ENCODE results near the gene SNAP29.
"Not testable (repeated sequence)": the region's sequence is repeated elsewhere in the genome, so short reads cannot be mapped to it uniquely, and the experiment has no call there.

The SNAP29 gene

DNA sequence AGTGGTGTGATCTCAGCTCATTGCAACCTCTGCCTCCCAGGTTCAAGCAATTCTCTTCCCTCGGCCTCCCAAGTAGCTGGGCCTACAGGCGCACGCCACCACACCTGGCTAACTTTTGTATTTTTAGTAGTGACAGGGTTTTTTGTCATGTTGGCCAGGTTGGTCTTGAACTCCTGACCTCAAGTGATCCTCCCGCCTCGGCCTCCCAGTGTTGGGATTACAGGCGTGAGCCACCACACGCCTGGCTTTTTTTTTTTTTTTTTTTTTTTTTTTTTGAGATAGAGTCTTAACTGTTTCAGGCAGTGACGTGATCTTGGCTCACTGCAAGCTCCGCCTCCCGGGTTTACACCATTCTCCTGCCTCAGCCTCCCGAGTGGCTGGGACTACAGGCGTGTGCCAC, 71.6 kb downstream of the SNAP29 start:
- not testable (repeated sequence) for H3K27ac ChIP-seq (replicated peaks; ENCODE audit: low read length); H3K14ac ChIP-seq (ENCODE audit: low read length); DNase-seq (ENCODE audit: low spot score); H2BK12ac ChIP-seq (ENCODE audit: low read length); H3K4me3 ChIP-seq (ENCODE audit: low read length in 2 of 2); H2AFZ ChIP-seq (ENCODE audit: low read length); H3K4me1 ChIP-seq (ENCODE audit: control insufficient read depth in 2 of 2, insufficient read depth in 1 of 2, low read depth in 1 of 2, low read length in 2 of 2); H3K27me3 ChIP-seq (ENCODE audit: control insufficient read depth in 3 of 3, insufficient read depth in 3 of 3, low read depth in 1 of 3, low read length in 3 of 3); H3K4me2 ChIP-seq (ENCODE audit: insufficient read depth, low read length, poor library complexity, severe bottlenecking); H3K9me3 ChIP-seq (replicated peaks in 1 of 2; ENCODE audit: control insufficient read depth in 2 of 2, insufficient read depth in 1 of 2, low read depth in 1 of 2, low read length in 2 of 2); H2BK15ac ChIP-seq (ENCODE audit: low read length); H2BK120ac ChIP-seq (ENCODE audit: low read depth, low read length); H3K79me1 ChIP-seq (ENCODE audit: low read depth, low read length); H3K4ac ChIP-seq (ENCODE audit: low read length); H3K18ac ChIP-seq (ENCODE audit: low read length); H3K23ac ChIP-seq (ENCODE audit: low read depth, low read length, poor library complexity); H3K9ac ChIP-seq (ENCODE audit: low read depth, low read length, poor library complexity); H4K8ac ChIP-seq (ENCODE audit: low read depth, low read length); H2BK5ac ChIP-seq (ENCODE audit: low read length); H2AK5ac ChIP-seq (ENCODE audit: low read depth, low read length); H4K91ac ChIP-seq (ENCODE audit: low read depth, low read length, poor library complexity)
- no CpG with 5 or more reads among the region's 12 CpGs for WGBS, 2 donors (ENCODE audit: extremely low coverage in 2 of 2, insufficient read length in 2 of 2, insufficient replicate concordance in 1 of 2)
- H3K36me3 ChIP-seq (replicated peaks in 1 of 2; ENCODE audit: control insufficient read depth in 2 of 2, insufficient read depth in 2 of 2, low read length in 2 of 2), result peaks cover 9 to 66% of the 10 kb centered on the region in 2 donors

DNA sequence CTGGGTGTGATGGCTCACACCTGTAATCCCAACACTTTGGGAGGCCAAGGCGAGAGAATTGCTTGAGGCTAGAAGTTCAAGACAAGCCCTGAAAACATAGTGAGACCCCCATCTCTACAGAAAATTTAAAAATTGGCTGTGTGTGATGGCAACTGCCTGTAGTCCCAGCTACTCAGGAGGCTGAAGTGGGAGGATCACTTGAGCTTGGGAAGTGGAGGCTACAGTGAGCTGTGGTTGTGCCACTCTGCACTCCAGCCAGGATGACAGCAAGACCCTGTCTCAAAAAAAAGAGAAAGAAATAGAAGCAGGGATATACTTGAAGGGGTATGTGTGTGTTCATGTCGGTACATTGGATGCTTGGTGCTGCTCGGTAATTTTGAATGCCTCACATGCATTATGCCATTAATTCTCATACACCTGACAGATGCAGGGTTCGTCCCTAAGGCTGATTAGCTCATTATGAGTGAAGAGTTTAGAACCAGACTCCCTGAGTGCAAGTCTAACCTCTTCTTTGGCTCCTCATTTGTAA, 72.4 kb downstream of the SNAP29 start:
- Histone ChIP-seq H4K8ac (ENCODE audit: low read depth, low read length) (no peak overlapping the region), H3K4ac (ENCODE audit: low read length) (no peak overlapping the region), H3K27ac (replicated peaks; ENCODE audit: low read length) (no peak overlapping the region), H2BK15ac (ENCODE audit: low read length) (no peak overlapping the region), H3K23ac (ENCODE audit: low read depth, low read length, poor library complexity) (no peak overlapping the region), H3K9me3 (replicated peaks in 1 of 2; ENCODE audit: control insufficient read depth in 2 of 2, insufficient read depth in 1 of 2, low read depth in 1 of 2, low read length in 2 of 2) (peaks cover 0 to 8% of the 10 kb centered on the region in 2 donors), H2BK12ac (ENCODE audit: low read length) (no peak overlapping the region), H2BK5ac (ENCODE audit: low read length) (no peak overlapping the region), H3K4me3 (ENCODE audit: low read length in 2 of 2) (no peak overlapping the region), H3K4me2 (ENCODE audit: insufficient read depth, low read length, poor library complexity, severe bottlenecking) (no peak overlapping the region), H4K91ac (ENCODE audit: low read depth, low read length, poor library complexity) (no peak overlapping the region), H3K27me3 (ENCODE audit: control insufficient read depth in 3 of 3, insufficient read depth in 3 of 3, low read depth in 1 of 3, low read length in 3 of 3) (no peaks in the 10 kb centered on the region), H3K4me1 (ENCODE audit: control insufficient read depth in 2 of 2, insufficient read depth in 1 of 2, low read depth in 1 of 2, low read length in 2 of 2) (peaks cover 0 to 5% of the 10 kb centered on the region in 2 donors), H3K36me3 (replicated peaks in 1 of 2; ENCODE audit: control insufficient read depth in 2 of 2, insufficient read depth in 2 of 2, low read length in 2 of 2) (peaks cover 12 to 67% of the 10 kb centered on the region in 2 donors), H3K9ac (ENCODE audit: low read depth, low read length, poor library complexity) (no peak overlapping the region), H2BK120ac (ENCODE audit: low read depth, low read length) (no peak overlapping the region), H3K14ac (ENCODE audit: low read length) (no peak overlapping the region), H2AK5ac (ENCODE audit: low read depth, low read length) (no peak overlapping the region), H3K79me1 (ENCODE audit: low read depth, low read length) (peaks cover 8% of the 10 kb centered on the region), H2AFZ (ENCODE audit: low read length) (no peak overlapping the region), H3K18ac (ENCODE audit: low read length) (no peak overlapping the region)
- DNase-seq (ENCODE audit: low spot score), result no peak
- WGBS, 2 donors (ENCODE audit: extremely low coverage in 2 of 2, insufficient read length in 2 of 2, insufficient replicate concordance in 1 of 2), result no CpG with 5 or more reads among the region's 4 CpGs

DNA sequence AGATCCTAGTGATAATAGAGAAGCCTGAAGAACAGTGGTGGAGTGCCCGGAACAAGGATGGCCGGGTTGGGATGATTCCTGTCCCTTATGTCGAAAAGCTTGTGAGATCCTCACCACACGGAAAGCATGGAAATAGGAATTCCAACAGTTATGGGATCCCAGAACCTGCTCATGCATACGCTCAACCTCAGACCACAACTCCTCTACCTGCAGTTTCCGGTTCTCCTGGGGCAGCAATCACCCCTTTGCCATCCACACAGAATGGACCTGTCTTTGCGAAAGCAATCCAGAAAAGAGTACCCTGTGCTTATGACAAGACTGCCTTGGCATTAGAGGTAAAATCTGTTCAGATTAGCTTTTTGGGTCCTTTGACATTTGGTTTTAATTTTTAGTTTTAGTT, 75.1 kb downstream of the SNAP29 start:
- H3K79me1 ChIP-seq (ENCODE audit: low read depth, low read length), result peaks cover 8% of the 10 kb centered on the region
- no peak overlapping the region for H2BK12ac ChIP-seq (ENCODE audit: low read length)
- H3K9ac ChIP-seq (ENCODE audit: low read depth, low read length, poor library complexity), result no peak overlapping the region
- H2AFZ ChIP-seq (ENCODE audit: low read length), result no peak overlapping the region
- H3K27me3 ChIP-seq (ENCODE audit: control insufficient read depth in 3 of 3, insufficient read depth in 3 of 3, low read depth in 1 of 3, low read length in 3 of 3), result no peaks in the 10 kb centered on the region
- H2BK120ac ChIP-seq (ENCODE audit: low read depth, low read length), result no peak overlapping the region
- H3K9me3 ChIP-seq (replicated peaks in 1 of 2; ENCODE audit: control insufficient read depth in 2 of 2, insufficient read depth in 1 of 2, low read depth in 1 of 2, low read length in 2 of 2), result no peaks in the 10 kb centered on the region
- H3K14ac ChIP-seq (ENCODE audit: low read length), result no peak overlapping the region
- peaks cover 26 to 80% of the 10 kb centered on the region in 2 donors for H3K36me3 ChIP-seq (replicated peaks in 1 of 2; ENCODE audit: control insufficient read depth in 2 of 2, insufficient read depth in 2 of 2, low read length in 2 of 2)
- no peak overlapping the region for H3K4me3 ChIP-seq (ENCODE audit: low read length in 2 of 2)
- no CpG with 5 or more reads among the region's 7 CpGs for WGBS, 2 donors (ENCODE audit: extremely low coverage in 2 of 2, insufficient read length in 2 of 2, insufficient replicate concordance in 1 of 2)
- H3K4me2 ChIP-seq (ENCODE audit: insufficient read depth, low read length, poor library complexity, severe bottlenecking), result no peak overlapping the region
- H3K4me1 ChIP-seq (ENCODE audit: control insufficient read depth in 2 of 2, insufficient read depth in 1 of 2, low read depth in 1 of 2, low read length in 2 of 2), result peaks cover 0 to 2% of the 10 kb centered on the region in 2 donors
- no peak overlapping the region for H3K23ac ChIP-seq (ENCODE audit: low read depth, low read length, poor library complexity)
- no peak overlapping the region for H3K18ac ChIP-seq (ENCODE audit: low read length)
- H2BK5ac ChIP-seq (ENCODE audit: low read length), result no peak overlapping the region
- no peak overlapping the region for H4K8ac ChIP-seq (ENCODE audit: low read depth, low read length)
- H3K4ac ChIP-seq (ENCODE audit: low read length), result no peak overlapping the region
- H2AK5ac ChIP-seq (ENCODE audit: low read depth, low read length), result no peak overlapping the region
- no peak overlapping the region for H3K27ac ChIP-seq (replicated peaks; ENCODE audit: low read length)
- no peak for DNase-seq (ENCODE audit: low spot score)
- no peak overlapping the region for H4K91ac ChIP-seq (ENCODE audit: low read depth, low read length, poor library complexity)
- no peak overlapping the region for H2BK15ac ChIP-seq (ENCODE audit: low read length)

DNA sequence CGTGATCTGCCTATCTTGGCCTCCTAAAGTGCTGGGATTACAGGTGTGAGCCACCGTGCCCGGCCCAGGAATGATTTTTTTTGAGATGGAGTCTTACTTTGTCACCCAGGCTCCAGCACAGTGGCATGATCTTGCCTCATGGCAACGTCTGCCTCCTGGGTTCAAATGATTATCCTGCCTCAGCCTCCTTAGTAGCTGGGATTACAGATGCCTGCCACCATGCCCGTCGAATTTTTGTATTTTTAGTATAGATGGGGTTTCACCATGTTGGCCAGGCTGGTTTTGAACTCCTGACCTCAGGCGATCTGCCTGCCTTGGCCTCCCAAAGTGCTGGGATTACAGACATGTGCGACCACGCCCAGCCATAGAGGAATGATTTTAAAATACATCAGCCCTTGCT, 76.2 kb downstream of the SNAP29 start:
- not testable (repeated sequence) for H3K79me1 ChIP-seq (ENCODE audit: low read depth, low read length); H2BK15ac ChIP-seq (ENCODE audit: low read length); H3K14ac ChIP-seq (ENCODE audit: low read length); H3K23ac ChIP-seq (ENCODE audit: low read depth, low read length, poor library complexity); H3K4me1 ChIP-seq (ENCODE audit: control insufficient read depth in 2 of 2, insufficient read depth in 1 of 2, low read depth in 1 of 2, low read length in 2 of 2); H2AFZ ChIP-seq (ENCODE audit: low read length); H3K27me3 ChIP-seq (ENCODE audit: control insufficient read depth in 3 of 3, insufficient read depth in 3 of 3, low read depth in 1 of 3, low read length in 3 of 3); H3K9ac ChIP-seq (ENCODE audit: low read depth, low read length, poor library complexity); H4K91ac ChIP-seq (ENCODE audit: low read depth, low read length, poor library complexity); H4K8ac ChIP-seq (ENCODE audit: low read depth, low read length); H2BK12ac ChIP-seq (ENCODE audit: low read length); H2BK120ac ChIP-seq (ENCODE audit: low read depth, low read length); H3K4ac ChIP-seq (ENCODE audit: low read length); H2BK5ac ChIP-seq (ENCODE audit: low read length); H3K4me3 ChIP-seq (ENCODE audit: low read length in 2 of 2); H2AK5ac ChIP-seq (ENCODE audit: low read depth, low read length); H3K4me2 ChIP-seq (ENCODE audit: insufficient read depth, low read length, poor library complexity, severe bottlenecking); H3K27ac ChIP-seq (replicated peaks; ENCODE audit: low read length); H3K18ac ChIP-seq (ENCODE audit: low read length); H3K9me3 ChIP-seq (replicated peaks in 1 of 2; ENCODE audit: control insufficient read depth in 2 of 2, insufficient read depth in 1 of 2, low read depth in 1 of 2, low read length in 2 of 2); DNase-seq (ENCODE audit: low spot score)
- WGBS, 2 donors (ENCODE audit: extremely low coverage in 2 of 2, insufficient read length in 2 of 2, insufficient replicate concordance in 1 of 2), result no CpG with 5 or more reads among the region's 9 CpGs
- H3K36me3 ChIP-seq (replicated peaks in 1 of 2; ENCODE audit: control insufficient read depth in 2 of 2, insufficient read depth in 2 of 2, low read length in 2 of 2), result peaks cover 26 to 83% of the 10 kb centered on the region in 2 donors

Data from neuronal stem cell (in vitro differentiated cells).